GM12878 (cell line): Measurements from ENCODE around the gene BACE2. TPM values are rescaled to one million over a fixed set of nuclear protein-coding genes. Genes with fewer than 3 reads are reported as not detected.

Experiments used
- ATAC-seq: fragments of 200-7000 bp; cut with Tn5 transposase; 3 replicates; pipeline ENCODE4 v1.9.1; 2020; ENCODE audit warnings: mild to moderate bottlenecking, moderate library complexity
- BruUV-seq: library from RNA; stranded (reverse); fragments of 400-500 nt; replicated peaks from 2 replicates; lab custom pipeline; 2021; lab: Mats Ljungman, UMichigan
- CTCF ChIA-PET: fragments of 300-600 bp; sonication (Branson Sonifier 250); formaldehyde crosslinking; extraction: SDS; loops from one replicate; lab custom pipeline; 2021; ENCODE audit warnings: inconsistent platforms; lab: Yijun Ruan, JAX
- POLR2A ChIA-PET: fragments of 350-600 bp; formaldehyde crosslinking; extraction: SDS; loops from one replicate; lab custom pipeline; 2021; ENCODE audit warnings: inconsistent platforms; lab: Charles Lee
- RAD21 ChIA-PET: fragments of 300-600 bp; sonication (Branson Sonifier 250); formaldehyde crosslinking; loops from one replicate; lab custom pipeline; 2023; ENCODE audit warnings: antibody characterized with exemption; ENCODE audit not compliant: unreplicated experiment; lab: Charles Lee
- SMC1A ChIA-PET: fragments of 300-600 bp; sonication (Branson Sonifier 250); formaldehyde crosslinking; loops from one replicate; lab custom pipeline; 2023; ENCODE audit not compliant: unreplicated experiment, uncharacterized antibody; lab: Charles Lee
- DNase-seq: peaks from one replicate; pipeline ENCODE4 v3.0.0-alpha.2; 2011; ENCODE audit warnings: low read depth, low spot score
- FAIRE-seq: peaks from 3 replicates; lab custom pipeline; 2011; peaks lifted over from hg19 to GRCh38; lab: Jason Lieb, UNC
- H2AFZ ChIP-seq: 2 replicates; pipeline ENCODE4 v1.6.0; 2011; ENCODE audit warnings: low read depth, low read length, control low read depth; ENCODE audit not compliant: control insufficient read depth
- H3K27ac ChIP-seq: 2 replicates; pipeline ENCODE4 v1.5.1; 2011; ENCODE audit warnings: control low read depth; ENCODE audit not compliant: control insufficient read depth, insufficient read depth
- H3K27me3 ChIP-seq, 2 experiments: replicated peaks in 1 of 2; 2 replicates each; pipeline versions ENCODE4 v1.6.0 to v1.6.1; 2011; ENCODE audit warnings: low read length in 1 of 2; ENCODE audit not compliant: control insufficient read depth in 2 of 2, insufficient read depth in 2 of 2
- H3K36me3 ChIP-seq, 2 experiments: 2 replicates each; pipeline ENCODE4 v1.5.1; 2011; ENCODE audit warnings: low read length in 1 of 2; ENCODE audit not compliant: control insufficient read depth in 2 of 2, insufficient read depth in 2 of 2
- H3K4me1 ChIP-seq: 2 replicates; pipeline ENCODE4 v1.6.1; 2011; ENCODE audit warnings: mild to moderate bottlenecking, low read length, moderate library complexity, mixed read lengths; ENCODE audit not compliant: control insufficient read depth, insufficient read depth
- H3K4me2 ChIP-seq: 2 replicates; pipeline ENCODE4 v1.6.0; 2011; ENCODE audit warnings: control low read depth; ENCODE audit not compliant: control insufficient read depth, insufficient read depth
- H3K4me3 ChIP-seq: fragments of 200-600 bp; sonication (generic); 2 replicates; pipeline ENCODE4 v1.5.1; 2016
- H3K79me2 ChIP-seq: 2 replicates; pipeline ENCODE4 v1.6.0; 2011; ENCODE audit warnings: low read length; ENCODE audit not compliant: control insufficient read depth, insufficient read depth
- H3K9ac ChIP-seq: 2 replicates; pipeline ENCODE4 v1.8.0; 2011; ENCODE audit warnings: low read length, control low read depth, mixed read lengths; ENCODE audit not compliant: control insufficient read depth, insufficient read depth
- H3K9me3 ChIP-seq: replicated peaks from 3 replicates; pipeline ENCODE4 v1.5.1; 2011; ENCODE audit warnings: mild to moderate bottlenecking, low read length; ENCODE audit not compliant: control insufficient read depth, insufficient read depth
- H4K20me1 ChIP-seq: 2 replicates; pipeline ENCODE4 v1.6.0; 2011; ENCODE audit not compliant: control insufficient read depth, insufficient read depth
- BACH1 ChIP-seq: fragments of 450-650 bp; IDR thresholded peaks from 2 replicates; pipeline ENCODE4 v1.6.1; 2017; ENCODE audit warnings: mild to moderate bottlenecking, borderline replicate concordance
- CREB1 ChIP-seq: IDR thresholded peaks from 2 replicates; pipeline ENCODE4 v1.6.1; 2012; ENCODE audit warnings: low read depth, mild to moderate bottlenecking, inconsistent platforms
- HDAC6 ChIP-seq: fragments of 200-600 bp; sonication (generic); IDR thresholded peaks from one replicate; pipeline ENCODE4 v1.8.0; 2017; ENCODE audit warnings: antibody characterized with exemption; ENCODE audit not compliant: unreplicated experiment
- HSF1 ChIP-seq: fragments of 150-350 bp; IDR thresholded peaks from 2 replicates; pipeline ENCODE4 v1.6.1; 2014; ENCODE audit warnings: mild to moderate bottlenecking, low read depth, low read length
- MYC ChIP-seq: IDR thresholded peaks from 2 replicates; pipeline ENCODE4 v1.6.1; 2011; ENCODE audit warnings: mild to moderate bottlenecking, low read length, moderate library complexity, inconsistent platforms; ENCODE audit not compliant: insufficient read depth, insufficient replicate concordance, insufficient read length, severe bottlenecking
- NBN ChIP-seq: fragments of 450-650 bp; IDR thresholded peaks from 2 replicates; pipeline ENCODE4 v1.6.1; 2016
- NFXL1 ChIP-seq: fragments of 450-650 bp; IDR thresholded peaks from 2 replicates; pipeline ENCODE4 v1.6.1; 2017; ENCODE audit warnings: antibody characterized with exemption, mild to moderate bottlenecking, borderline replicate concordance
- NR2C1 ChIP-seq: fragments of 450-650 bp; IDR thresholded peaks from 2 replicates; pipeline ENCODE4 v1.6.1; 2017; ENCODE audit warnings: antibody characterized with exemption, mild to moderate bottlenecking, moderate library complexity
- REST ChIP-seq: IDR thresholded peaks from 2 replicates; pipeline ENCODE4 v1.6.1; 2012; ENCODE audit warnings: mild to moderate bottlenecking, low read depth, low read length
- RUNX3 ChIP-seq: IDR thresholded peaks from 2 replicates; pipeline ENCODE4 v1.6.1; 2012; ENCODE audit warnings: low read length, inconsistent platforms
- SIN3A ChIP-seq: IDR thresholded peaks from 2 replicates; pipeline ENCODE4 v1.6.1; 2012; ENCODE audit warnings: low read depth, low read length, improper control_type of control experiment
- WGBS: methylation state at CpG from one replicate; pipeline ENCODE4 v1.1.6; 2016; ENCODE audit warnings: low lambda C conversion rate; ENCODE audit not compliant: insufficient replicate concordance, insufficient coverage; ENCODE audit errors: missing lambda C conversion rate; 5-methylcytosine and 5-hydroxymethylcytosine counted together
- in situ Hi-C: fragments of 300-500 bp; cut with MboI; formaldehyde crosslinking; loops from 9 replicates; pipeline ENCODE4 v1.14.3; 2018; ENCODE audit warnings: mixed read lengths
- intact Hi-C: fragments of 100-400 bp; cut with micrococcal nuclease; formaldehyde crosslinking; loops from one replicate; pipeline ENCODE4 v1.14.2; 2022; ENCODE audit not compliant: unreplicated experiment
- polyA plus RNA-seq, 11 experiments: library from polyadenylated mRNA; depleted of rRNA in 4 of 11; unstranded in 6 of 11; stranded (reverse) in 5 of 11; fragments of >200 nt; fragmentation: Nextera tagmentation in 4 of 11; fragmentation: Illumina TruSeq in 1 of 11; extraction: Ambion mirVana in 4 of 11; extraction: Trizol in 1 of 11; gene quantifications; 1 replicate in 1 of 11; 2 replicates in 10 of 11; pipeline versions ENCODE4 v1.2.1 to v1.2.3, GENCODE V29; 2011 to 2016; ENCODE audit warnings: inconsistent platforms in 2 of 11, missing spikeins in 2 of 11, low read depth in 1 of 11
- total RNA-seq, 4 experiments: library from RNA; depleted of rRNA in 3 of 4; stranded (reverse); fragments of >200 nt in 3 of 4; fragmentation: Illumina TruSeq in 1 of 4; extraction: Trizol in 1 of 4; gene quantifications; 2 replicates each; pipeline versions ENCODE4 v1.2.1 to v1.2.3, GENCODE V29; 2013 to 2021

The BACE2 gene
- total and polyA plus RNA-seq, 10 of the 15 experiments (the other 5 are each of a cell fraction or from before 2014, with no cell fraction given) = 0.04 to 0.69 (median 0.18) TPM; not detected in 5

GRCh38 chr21:41152147-41152546, 15.8 kb upstream of the BACE2 start:
- no TSS peak for BruUV-seq

More at GRCh38 chr21:41152147-41152546, 15.8 kb upstream of the BACE2 start:
- Histone ChIP-seq H3K9ac (no peak overlapping the region), H3K9me3 (no peaks in the 10 kb centered on the region; the same call in 2 of the 3 replicates), H3K4me2 (no peak overlapping the region), H4K20me1 (no peaks in the 10 kb centered on the region), H3K79me2 (no peaks in the 10 kb centered on the region), H3K4me3 (no peak overlapping the region), H3K4me1 (no peaks in the 10 kb centered on the region), H3K36me3 (no peaks in the 10 kb centered on the region), H2AFZ (no peak overlapping the region), H3K27me3 (no peaks in the 10 kb centered on the region), H3K27ac (no peak overlapping the region)
- no peak for ATAC-seq
- in situ Hi-C loops (no loop called here), intact Hi-C loops (no loop called here)
- 0% methylated on average over 1 of the region's 1 CpG for WGBS
- TF ChIP-seq CREB1 (no peak), HSF1 (no peak), RUNX3 (no peak), REST (no peak), NR2C1 (no peak), MYC (no peak), HDAC6 (no peak), BACH1 (no peak), SIN3A (no peak), NFXL1 (no peak), NBN (no peak)
- CTCF ChIA-PET = no interaction called here
- SMC1A ChIA-PET = no interaction called here
- DNase-seq = no peak
- RAD21 ChIA-PET = no interaction called here
- POLR2A ChIA-PET = no interaction called here
- no peak for FAIRE-seq
